Measurements from ENCODE around the gene SLC7A7.
"Not testable (repeated sequence)": the region's sequence is repeated elsewhere in the genome, so short reads cannot be mapped to it uniquely, and the experiment has no call there.

SLC7A7 gene

GRCh38 chr14:22843123-22843925, 28.1 kb upstream of the SLC7A7 start:
- FAIRE-seq: no peak

DNA sequence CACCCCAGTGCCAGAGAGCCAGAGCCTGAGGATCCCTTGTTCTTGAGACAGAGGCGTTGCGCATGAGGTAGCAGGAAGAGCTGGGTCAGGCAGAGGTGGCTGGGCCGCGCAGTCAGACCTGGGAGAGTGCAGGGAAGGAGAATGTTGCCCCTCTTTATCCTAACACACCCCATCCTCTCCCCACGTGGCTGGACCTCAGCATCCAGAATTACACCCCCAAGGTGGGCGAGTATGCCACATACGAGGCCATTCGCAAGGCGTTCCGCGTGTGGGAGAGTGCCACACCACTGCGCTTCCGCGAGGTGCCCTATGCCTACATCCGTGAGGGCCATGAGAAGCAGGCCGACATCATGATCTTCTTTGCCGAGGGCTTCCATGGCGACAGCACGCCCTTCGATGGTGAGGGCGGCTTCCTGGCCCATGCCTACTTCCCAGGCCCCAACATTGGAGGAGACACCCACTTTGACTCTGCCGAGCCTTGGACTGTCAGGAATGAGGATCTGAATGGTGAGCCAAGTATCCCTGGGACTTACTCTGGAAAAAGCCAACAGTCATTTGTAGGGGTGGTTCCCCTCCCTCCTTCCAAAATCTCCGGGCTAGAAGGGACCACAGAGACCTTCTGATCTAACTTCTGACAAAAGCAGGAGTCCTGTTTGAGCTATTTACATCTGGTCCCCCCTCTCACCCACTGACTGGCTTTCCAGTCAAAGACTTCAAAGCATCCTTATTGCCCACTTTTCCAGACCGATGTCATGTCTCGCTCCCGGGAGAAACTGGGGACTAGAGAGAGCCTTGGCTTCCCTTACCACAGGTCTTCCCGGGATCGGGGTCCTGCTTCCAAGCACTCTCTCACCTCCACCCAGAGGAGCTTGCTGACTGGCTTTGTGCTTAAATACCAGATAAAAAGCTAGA, 27.2 kb upstream of the SLC7A7 start:
- no peak for FAIRE-seq

- FAIRE-seq: no peak
These were observed 26.5 kb upstream of the SLC7A7 start for GRCh38 chr14:22841769-22842168.

DNA sequence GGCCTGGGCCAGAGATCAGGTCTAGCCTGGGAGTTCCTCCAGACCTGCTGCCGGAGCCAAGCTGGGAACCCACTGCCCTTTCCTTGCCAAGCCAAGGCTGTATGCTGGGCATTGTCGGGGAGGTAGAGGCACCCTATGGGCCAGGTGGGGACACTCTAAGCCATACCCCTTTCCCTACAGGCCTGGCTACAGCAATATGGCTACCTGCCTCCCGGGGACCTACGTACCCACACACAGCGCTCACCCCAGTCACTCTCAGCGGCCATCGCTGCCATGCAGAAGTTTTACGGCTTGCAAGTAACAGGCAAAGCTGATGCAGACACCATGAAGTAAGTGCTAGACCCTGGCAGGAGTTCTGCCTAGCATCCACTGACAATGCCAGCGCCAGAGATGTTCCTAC, 26.1 kb upstream of the SLC7A7 start:
- no peak for FAIRE-seq

DNA sequence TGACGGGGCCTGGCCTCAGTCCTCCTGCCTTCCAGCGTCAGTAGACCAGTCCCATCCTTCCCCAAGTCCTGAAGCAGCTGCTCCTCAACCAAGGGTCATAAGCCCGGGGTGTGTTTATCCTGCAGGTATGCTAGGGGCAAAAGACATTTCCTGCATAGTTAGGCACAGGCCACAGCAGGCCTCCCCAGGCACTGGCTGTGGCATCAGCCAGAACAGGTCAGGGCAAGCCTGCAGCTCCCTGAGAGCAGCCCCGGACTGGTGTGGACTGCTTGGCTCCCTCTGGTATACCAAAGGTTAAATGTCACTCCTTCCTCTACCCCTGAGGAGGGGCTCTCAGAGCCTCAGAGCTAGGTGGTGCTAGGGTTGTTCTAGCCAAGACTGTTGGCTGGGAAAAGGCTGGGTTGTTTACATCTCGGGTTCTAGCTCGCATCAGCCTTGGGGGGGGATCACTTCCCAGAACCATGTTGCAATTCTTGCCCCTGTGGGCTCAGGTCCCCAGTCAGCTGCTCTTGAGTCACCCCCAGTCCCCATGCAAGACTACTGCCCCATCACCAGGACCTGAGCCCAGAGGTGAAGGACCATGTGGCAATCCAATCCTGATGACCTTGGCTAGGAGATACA, 24.0 kb upstream of the SLC7A7 start:
- no peak for FAIRE-seq

DNA sequence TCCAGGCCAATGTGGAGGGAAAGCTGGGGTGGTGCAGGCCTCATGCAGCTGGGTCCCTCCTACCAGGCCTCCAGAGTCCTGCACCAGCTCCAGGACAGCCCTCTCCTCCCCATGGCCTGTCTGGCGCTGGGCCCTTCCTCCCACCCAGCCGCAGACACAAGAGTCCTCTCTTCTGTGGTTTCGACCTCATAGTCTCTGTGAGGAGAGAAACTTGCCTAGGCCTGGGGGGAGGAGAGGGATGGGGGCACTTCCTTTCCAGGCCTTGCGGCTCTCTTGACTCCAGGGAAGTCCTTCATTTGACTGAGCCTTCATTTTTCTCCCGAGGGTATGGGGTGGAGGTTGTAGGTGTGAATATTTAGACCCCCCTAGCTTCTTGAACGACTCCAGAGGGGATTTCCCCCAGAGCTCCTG, 23.4 kb upstream of the SLC7A7 start:
- no peak for FAIRE-seq

GRCh38 chr14:22837750-22838538, 22.7 kb upstream of the SLC7A7 start:
- no peak for FAIRE-seq

DNA sequence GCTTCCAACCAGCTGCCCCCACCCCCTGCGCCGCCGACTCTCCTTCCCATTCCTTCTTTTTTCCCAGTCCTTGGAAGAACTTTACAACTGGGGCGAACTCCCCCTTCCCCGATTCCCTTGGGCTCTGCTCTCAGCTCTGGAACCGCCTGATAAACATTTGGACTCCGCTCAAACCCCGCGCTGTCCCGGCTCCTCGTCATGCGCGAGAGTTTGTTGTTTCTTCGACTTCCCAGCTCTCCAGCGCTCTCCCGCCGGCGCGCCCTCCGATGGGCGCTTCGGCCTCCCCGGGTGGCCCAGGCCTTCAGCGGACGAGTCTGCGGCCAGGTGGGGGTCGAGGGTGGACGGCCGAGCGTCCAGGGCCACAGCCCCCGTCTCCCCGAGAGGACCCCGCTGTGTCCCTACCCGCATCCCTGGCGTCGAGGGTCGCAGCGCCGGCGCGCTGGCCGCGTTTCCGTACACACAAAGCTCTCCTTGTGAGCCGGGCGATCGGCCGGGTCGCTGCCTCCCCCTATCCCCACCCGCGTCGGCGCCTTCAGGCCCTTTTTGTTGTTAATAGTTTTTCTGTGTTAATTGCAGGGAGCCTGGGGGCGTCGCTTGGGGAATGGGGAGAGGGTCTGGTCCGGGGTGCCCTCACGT, 22.0 kb upstream of the SLC7A7 start:
- no peak for FAIRE-seq

DNA sequence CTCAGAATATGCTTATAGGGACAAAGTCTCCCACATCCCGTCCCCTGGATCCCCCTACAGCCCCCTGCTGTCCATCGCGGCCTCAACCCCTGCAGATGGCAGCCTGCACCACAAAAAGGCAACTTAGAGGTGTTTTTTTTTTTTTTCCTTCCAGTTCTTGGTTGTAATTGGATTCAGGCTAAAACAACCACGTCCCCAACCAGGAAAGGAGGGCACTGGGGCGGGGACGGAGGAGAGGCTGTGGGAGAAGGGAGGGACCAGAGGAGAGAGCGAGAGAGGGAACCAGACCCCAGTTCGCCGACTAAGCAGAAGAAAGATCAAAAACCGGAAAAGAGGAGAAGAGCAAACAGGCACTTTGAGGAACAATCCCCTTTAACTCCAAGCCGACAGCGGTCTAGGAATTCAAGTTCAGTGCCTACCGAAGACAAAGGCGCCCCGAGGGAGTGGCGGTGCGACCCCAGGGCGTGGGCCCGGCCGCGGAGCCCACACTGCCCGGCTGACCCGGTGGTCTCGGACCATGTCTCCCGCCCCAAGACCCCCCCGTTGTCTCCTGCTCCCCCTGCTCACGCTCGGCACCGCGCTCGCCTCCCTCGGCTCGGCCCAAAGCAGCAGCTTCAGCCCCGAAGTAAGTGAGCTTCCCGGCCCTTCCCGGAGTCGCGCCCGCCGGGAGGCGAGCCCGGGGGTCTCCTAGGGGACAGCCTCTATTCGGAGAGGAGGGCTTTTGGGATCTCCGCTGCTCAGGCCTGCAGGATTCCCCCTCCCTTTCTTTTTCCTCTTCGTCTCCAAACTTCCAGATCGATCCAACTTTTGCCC, 21.3 kb upstream of the SLC7A7 start, which contains the start of gene MMP14:
MMP14 (plus strand) TSS at position 285 of the 813 bp plus-strand sequence; CDS start at position 518, 233 bp downstream.
- no peak for FAIRE-seq

DNA sequence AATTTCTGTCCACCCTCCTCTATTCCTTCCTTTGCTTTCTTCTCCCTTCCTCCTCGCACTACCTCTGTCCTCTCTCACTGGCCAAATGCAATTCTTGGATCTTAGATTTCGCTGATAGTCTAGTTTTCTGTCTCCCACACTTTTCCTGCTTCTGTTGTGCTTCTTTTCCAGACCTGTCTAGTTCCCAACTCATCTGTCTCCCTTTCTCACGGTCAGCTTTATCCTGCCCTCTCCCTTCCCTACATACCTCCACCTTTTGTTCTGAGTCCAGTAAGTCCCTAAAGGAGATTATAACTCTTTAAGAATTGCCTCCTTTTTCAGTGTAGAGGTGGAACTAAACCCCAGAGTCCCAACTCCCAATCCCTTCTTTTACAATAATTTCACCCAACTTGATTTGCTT, 20.3 kb upstream of the SLC7A7 start:
- no peak for FAIRE-seq

DNA sequence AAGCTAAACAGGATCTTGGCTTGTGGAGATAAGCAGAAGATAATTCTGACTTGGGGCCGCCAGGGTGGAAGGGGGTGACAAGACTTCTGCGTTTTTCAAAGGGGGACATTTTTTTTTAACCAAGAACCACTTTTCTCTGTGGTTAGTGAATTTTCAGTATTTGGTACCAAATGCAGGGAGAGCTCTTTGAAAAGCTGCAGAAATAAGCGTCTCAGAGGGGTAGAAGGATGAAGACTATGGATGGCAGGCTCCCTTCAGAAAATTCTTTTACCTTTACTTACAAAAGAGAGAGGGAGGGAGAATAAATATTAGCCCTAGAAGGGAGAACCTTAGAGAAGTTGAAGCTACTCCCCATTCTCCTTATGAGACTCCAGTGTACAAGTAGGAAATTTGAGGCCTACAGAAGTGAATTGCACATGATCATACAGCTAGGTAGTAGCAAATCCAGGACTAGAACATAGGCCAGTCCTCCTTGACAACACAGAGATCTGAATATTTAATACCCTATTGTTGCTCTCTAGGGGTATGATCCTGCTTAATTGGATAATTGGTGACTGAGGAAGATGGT, 15.3 kb upstream of the SLC7A7 start:
- FAIRE-seq: no peak

GRCh38 chr14:22829661-22830442, 14.6 kb upstream of the SLC7A7 start, which contains the start of gene MRPL52:
TSS of gene MRPL52 (plus strand) at chr14:22829887. CDS start at chr14:22829913, 26 bp downstream.
- FAIRE-seq: no peak

- FAIRE-seq: not testable (repeated sequence)
These were observed 13.9 kb upstream of the SLC7A7 start for GRCh38 chr14:22829076-22829660.

DNA sequence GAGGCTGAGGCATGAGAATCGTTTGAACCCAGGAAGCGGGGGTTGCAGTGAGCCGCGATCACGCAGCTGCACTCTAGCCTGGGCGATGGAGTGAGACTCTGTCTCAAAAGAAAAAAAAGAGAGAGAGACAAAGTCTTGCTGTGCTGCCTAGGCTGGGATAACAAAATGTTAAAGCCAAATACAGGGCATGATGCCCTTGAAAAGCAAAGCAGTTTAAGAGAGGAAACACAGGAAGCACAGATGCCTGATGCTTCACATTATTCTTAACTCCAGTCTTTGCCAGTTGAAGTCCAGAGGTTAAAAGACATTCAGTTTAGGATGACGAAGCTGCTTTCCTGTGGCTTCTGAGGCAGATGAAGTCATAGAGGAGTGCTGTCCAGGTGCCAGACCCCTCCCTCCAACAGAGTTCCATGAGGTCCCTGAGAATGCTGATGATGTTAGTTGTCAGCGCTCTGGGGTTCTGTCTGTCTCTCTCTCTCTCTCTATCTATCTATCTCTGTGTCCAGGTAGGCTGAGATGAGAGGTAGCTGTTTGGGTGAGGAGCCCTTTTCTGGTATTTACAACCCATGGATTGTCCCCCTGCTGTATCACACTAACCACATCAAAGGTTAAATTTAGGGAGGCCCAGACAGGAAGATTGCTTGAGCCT, 9.6 kb upstream of the SLC7A7 start:
- no peak for FAIRE-seq

DNA sequence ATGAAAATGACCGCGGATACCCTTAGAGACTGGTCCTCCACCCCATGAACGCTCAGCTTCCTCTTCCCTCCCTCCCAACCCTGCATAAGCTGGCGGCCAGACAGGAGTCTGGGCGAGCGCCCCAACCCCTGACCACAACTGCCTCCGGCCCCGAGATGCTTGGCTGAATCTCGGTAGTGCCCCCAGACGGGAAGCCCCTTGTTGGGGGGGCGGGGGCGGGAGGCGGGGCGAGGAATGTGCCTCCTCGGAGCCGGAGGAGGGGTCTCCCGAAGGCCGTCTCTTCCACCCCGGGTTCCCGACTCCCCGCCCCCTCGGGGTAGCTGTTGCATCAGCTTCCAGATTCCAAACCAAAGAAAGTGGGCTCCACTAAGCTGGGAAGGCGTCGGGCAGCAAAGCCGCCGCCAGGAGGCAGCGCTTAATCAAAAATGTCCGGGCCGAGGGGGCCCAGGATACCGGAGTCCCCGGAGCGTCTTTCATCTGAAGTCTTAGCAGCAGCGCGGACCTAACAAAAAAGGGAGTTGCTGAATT, 7.4 kb upstream of the SLC7A7 start:
- no peak for FAIRE-seq

DNA sequence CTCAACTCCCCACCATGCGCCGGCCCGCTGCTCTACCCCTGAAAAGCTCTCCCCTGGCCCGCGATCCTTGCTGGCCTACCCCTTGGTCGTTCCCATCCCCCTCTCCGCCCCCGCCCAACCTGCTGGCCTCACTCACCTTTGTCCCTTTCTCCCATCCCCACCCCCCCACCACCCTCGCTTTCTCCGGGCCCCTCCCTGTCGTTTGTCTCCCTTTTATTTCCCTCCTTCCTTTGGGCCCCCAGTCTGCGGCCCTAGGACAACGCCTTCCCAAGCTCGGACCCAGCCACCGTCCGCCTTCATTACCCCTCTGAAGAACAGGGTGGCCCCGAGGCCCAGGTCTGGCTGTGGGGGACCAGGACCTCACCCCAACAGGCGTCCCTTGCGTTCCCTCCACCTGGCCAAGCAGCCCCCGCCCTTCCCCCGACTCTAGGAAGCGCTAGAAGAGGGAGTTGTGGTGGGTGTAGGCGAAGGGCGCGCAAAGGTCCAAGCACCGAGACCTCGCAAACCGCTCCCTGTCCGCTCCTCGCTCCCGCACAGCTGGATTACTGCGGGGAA, 6.9 kb upstream of the SLC7A7 start:
- FAIRE-seq: no peak

GRCh38 chr14:22821193-22822015, 6.2 kb upstream of the SLC7A7 start:
- no peak for FAIRE-seq

All from TTC549 (cell line).